EL (cell line): ENCODE results near the gene CDC25C.
"Not testable (repeated sequence)": the region's sequence is repeated elsewhere in the genome, so short reads cannot be mapped to it uniquely, and the experiment has no call there.

Experiments used
- DNase-seq: peaks from one replicate; pipeline ENCODE4 v3.0.0-alpha.2; 2016

CDC25C gene

DNA sequence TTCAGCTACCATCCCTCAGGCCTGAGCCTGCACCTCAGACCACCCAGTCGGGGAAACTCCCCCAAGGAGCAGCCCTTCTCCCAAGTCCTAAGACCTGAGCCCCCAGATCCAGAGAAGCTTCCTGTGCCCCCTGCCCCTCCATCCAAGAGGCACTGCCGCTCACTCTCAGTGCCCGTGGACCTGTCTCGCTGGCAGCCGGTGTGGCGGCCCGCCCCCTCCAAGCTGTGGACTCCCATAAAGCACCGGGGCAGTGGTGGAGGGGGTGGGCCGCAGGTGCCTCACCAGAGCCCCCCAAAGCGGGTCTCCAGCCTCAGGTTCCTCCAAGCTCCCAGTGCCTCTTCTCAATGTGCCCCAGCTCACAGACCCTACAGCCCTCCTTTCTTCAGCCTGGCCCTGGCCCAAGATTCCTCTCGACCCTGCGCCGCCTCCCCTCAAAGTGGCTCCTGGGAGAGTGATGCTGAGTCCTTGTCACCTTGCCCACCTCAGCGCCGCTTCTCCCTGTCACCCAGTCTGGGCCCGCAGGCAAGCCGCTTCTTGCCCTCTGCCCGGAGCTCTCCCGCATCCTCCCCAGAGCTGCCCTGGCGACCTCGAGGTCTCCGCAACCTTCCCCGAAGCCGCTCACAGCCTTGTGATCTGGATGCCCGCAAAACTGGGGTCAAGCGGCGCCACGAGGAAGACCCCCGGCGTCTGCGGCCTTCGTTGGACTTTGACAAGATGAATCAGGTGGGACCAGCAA, 13.5 kb upstream of the CDC25C start:
- no peak for DNase-seq

DNA sequence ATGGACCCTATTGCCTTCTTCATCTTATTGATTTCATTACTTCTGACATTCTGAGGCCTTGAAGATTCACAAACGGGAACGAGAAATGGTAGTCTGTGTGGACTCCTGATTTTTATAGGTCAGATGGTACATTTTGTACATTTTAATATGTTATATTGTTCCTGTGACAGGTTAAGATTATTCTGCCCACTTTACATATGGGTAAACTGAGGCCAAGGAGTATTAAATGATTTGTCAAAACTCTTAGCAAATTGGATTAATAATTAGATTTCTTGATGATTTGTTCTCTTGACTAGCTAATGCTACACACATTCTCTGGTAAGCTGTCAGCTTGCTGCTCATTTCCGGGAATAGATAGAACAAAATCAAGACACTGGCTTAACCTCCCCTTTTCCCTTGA, 8.4 kb upstream of the CDC25C start:
- DNase-seq = no peak

DNA sequence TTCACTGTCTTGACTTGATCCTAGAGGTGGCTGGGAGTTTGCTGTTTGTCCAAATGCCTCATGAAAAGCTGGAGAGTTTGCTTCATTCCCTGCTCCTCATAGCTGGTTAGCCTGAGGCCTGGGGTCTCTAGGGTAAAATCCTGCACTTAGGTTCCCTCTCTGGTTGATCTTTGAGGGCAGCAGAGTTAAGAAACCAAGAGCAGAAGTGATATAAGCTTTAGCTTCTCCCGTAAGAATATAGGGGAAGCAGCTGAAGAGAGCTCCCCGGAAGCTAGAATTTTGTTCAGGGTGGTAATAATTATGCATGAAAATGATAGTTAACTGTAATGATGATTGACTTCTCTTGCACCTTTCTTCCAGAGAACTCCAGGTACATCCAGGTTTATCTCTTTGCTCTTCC, 7.9 kb upstream of the CDC25C start:
- DNase-seq = no peak

DNA sequence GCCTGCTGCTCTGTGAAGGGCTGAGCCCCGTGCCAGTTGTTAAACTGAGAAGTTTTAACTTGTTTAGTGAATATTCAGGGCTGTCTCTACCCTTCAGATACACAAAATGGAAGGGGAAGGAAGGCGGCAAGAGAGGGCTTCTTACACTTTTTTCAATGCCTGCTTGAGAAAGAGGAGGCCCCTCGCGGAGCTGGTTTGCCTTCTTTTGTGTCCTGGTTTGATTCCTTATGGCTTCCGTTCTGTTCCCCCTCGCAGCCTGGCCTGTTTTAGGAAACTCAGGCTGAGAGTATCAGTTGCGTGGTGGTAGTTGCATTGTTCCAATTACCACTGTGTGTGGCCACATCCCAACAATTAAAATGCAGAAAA, 7.5 kb upstream of the CDC25C start:
- no peak for DNase-seq

DNA sequence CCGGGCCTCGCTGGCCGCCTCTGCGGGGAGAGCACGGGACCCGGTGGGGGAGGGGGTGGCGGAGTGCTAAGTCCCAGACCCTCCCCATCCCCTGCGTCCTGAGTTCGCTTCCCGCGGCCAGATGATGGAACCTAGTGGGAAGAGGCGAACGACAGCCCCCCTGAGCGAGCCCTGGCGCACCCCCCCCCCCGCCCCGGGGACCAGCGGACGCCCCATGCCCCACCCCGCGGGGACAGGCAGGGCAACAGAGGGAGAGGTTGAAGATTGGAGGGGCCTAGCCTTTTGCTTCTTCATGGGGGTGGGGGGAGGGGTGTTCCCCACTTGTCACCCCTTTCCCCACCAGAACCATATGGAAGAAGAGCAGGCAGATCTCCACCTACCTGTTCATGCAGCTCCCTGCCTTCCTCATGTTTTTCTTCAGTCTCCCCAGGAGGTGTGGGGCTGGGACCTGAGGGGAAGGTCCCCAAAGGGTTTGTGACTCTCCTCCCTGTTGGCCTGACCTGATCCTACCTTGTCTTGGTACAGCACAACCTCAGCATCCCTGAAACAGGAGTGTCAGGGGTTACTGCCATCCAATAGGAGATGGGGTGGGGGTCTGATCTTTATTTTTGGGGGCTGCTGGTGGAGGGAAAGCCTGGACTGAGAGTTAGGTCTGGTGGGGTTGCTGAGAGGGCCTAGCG, 6.9 kb upstream of the CDC25C start:
- no peak for DNase-seq

DNA sequence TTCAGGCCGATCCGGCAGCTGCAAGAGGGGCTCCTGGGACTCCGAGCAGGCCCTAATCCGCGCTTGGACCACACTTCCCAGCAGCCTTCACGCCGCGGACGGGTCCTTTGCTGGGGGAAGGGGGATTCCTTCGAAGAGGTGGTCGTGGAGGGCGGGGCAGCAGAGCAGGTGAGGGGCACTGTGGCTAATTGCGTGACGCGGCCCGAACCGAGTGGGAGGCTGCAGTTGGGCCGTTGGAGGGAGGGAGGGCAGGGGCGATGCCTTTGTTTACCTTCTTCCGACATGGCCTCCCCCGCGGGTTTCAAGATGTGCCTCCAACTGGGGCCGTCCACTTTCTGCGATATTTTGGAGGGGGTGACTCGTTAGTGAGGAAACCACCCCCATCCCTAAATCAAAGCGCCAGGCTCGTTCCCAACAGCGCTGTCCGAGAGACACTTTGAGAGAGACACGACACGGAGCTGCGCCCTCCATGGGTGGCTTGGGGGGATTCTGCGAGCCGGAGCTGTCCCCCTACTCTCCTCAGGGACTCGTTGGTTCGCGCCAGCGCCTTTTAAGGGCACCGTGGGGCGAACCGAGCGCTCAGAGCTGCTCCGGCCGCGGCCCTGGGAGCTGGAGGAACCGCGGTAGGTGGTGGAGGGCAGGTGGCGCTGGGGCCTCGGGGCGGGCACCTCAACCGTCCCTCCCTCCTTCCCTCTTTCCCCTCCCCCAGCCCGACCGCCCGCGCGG, 6.2 kb upstream of the CDC25C start, which contains the start of gene FAM53C:
TSS of gene FAM53C (plus strand) at position 582 of the 726 bp plus-strand sequence. CDS start 3,070 bp downstream, outside the sequence.
- DNase-seq = peak; percentile 93

DNA sequence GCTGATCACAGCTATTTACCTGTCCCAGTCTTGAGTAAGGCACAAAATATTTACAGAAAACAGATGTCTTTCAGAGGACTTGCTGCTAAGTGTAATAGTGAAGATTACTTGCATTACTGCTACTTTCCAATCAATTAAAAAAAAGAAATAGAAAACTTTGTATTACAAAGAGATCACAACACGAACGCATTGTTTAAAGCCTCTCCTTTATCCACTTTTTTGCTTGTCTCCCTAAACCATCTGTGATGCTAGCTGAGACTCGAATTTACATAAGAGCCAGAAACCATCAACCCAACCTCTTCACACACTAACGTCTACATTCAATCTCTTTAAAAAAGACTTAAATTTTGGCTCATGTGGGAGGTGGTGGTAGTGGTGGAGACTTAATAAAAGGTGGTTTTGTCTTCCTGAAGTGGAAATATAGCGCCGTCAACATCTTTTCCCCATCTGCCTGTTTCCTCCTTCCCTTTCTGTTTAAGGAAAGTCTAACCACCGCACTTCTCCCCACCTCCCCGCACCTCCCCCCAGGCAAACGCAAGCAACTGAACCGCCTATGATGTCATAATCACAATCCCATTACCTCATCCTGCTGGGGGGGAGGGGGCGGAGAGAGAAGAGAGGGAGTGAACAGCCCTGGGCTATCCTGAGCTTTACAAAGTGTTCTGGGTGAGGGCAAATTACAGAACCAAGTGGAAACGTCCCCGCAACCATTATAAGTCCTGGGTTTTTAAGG, 5.5 kb upstream of the CDC25C start:
- peak; percentile 83 for DNase-seq

DNA sequence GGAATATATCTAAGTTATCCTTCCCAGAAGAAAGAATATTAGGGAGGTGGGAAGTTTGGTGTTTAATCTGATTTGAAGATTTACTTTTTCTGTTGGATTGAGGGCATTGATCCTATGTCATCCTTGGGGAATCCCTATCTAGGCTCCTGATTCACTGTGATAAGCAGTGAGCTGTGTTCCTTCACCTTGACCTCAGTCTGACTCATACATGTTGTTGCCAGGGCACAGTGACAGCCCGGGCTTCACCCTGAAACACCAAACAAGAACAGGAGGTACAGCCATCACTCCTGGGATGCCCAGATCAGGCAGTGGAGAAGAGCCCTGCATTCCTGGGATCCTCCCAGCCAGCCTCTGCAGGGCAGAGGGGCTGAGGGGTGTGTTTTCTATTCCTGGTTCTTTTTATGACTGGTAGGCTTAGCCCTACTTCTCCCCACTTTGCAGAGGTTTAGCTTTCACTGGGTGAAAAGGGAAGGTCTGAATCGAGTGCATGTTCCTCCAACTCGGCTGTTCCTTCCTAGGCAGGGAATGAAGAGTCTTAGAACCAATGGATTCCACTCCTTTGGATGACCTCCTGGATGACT, 3.4 kb upstream of the CDC25C start:
- DNase-seq = peak; percentile 38

DNA sequence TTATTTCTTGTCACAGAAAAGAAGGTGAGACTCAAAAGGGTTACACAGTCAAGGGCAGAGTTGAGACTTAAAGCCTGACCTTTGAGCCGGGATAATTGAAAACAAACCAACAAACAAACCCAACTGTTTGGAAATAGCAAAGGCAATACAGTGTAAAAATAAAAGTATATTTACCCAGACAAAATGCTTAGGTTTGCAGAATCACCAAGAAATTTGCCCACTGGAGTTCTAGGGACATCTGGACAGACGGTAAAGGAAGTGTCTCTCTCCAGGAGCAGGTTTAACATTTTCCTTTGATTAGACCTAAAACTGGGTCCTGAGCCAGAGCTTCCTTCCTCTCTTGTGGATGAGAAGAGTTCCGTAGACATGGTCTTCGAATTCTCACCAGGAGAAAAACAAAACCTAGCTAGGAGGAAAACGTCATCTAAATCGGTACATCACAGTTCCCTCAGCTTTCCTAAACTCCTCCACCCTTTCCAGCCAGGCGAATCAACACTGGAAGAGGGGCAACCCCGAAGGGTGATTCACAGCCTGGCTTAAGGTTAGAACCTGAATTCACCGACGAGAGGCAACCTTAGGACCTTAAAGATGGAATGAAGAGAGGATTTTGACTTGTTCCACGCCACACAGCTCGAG, 673 bp downstream of the CDC25C start:
- peak; percentile 34 for DNase-seq

DNA sequence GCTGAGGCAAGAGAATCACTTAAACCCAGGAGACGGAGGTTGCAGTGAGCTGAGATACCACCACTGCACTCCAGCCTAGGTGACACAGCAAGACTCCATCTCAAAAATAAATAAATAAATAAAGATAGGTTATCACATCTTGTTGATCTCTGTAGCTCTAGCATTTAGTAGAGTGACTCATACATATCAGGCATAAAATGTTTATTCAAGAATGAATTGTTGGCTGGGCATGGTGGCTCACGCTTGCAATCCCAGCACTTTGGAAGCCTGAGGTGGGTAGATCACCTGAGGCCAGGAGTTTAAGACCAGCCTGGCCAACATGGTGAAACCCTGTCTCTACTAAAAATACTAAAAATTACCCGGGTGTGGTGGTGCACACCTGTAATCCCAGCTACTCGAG, 13.4 kb downstream of the CDC25C start:
- not testable (repeated sequence) for DNase-seq

DNA sequence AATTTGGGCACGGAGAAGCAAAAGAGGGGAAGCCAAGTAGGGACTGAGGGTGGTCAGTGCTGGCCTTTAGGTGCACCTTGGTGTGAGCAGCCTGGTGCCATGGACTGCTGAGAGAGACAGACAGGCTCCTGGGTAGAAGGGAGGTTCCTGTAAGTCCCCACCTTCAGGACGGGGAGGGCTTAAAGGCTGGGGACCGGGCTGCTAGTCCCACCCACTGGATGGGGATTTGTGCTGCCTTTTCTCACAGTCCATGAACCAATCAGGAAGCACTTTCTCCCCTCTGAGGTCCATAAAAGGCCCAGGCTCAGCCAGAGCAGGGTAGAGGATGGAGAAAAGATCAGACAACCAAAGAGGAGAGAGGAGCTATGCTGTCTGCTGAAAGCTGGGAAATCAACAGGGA, 15.2 kb downstream of the CDC25C start:
- DNase-seq = no peak

DNA sequence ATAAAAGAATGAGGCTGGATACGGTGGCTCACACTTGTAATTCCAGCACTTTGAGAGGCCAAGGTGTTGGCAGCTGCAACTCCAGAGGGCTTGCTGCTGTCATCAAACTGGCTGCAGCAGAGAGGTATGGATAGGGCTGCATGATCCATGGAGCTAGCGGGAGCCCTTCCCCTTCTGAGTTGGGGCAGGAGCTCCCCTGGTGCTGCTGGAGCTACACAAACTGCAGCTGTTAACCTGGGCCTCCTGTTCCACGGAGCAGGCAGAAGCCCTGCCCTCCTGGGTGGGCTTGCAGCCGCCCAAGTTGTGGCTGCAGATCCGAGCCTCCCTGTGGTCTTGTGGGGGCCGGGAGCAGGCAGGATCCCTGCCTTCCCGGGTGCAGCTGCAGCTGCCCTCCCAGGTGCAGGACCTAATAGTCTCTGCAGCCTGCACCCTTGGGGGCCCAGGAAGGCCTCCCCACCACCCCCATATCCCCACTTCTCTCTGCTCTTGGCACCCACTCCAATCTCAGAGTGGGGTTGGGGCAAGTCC, 15.8 kb downstream of the CDC25C start:
- no peak for DNase-seq

DNA sequence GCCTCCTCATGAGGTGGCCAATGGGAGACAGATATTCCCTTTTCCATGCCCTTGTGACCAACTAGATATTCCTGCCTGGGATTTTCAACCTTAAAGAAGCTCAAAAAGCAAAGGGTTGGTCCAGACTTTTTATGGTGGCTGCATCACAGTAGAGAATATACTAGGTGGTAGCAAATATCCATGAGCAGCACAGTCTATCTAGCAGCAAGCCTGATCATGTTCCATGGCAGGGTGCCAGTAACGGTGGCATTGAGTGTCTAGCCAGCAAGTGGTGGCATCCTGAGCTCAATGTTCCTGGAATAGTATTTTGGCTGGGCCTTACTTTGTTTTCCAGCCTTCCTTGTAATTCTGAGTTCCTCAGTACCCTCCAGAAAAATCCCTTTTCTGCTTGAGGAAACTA, 25.8 kb downstream of the CDC25C start:
- no peak for DNase-seq

DNA sequence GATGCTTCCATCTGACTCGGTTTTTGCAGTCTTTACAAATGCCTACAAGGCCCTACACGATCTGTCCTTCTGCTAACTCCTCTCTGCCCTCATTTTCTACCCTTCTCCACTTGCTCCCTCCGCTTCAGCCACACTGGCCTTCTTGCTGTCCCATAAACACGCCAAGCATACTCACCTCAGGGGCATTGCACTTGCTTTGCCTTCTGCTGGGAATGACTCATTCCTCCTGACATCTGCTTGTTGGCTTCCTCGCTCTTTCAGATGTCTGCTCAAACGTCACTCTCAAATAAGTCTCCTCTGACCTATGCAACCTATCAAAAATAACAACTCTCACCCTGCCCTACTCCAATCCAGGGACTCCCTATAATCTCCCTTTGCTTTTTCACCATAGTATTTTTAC, 28.2 kb downstream of the CDC25C start:
- peak; percentile 56 for DNase-seq

DNA sequence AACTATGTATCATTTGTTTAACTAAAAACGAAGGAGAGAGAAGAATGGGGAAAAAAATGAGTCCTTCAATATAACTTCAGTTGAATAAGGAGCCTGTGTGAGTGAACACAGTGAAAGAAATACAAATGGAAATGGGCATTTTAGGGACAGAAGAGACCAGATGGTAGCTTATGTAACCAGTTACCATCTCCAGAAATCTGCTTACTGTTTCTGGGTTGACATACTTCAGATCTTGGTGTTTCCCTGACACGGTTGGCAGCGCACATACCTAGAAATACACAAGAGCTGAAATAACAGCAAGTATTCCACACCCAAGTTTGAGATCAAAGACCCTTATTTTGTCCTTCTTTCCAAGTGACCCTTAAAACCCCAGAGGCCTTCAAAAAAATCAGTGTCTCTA, 42.3 kb downstream of the CDC25C start:
- DNase-seq = no peak

DNA sequence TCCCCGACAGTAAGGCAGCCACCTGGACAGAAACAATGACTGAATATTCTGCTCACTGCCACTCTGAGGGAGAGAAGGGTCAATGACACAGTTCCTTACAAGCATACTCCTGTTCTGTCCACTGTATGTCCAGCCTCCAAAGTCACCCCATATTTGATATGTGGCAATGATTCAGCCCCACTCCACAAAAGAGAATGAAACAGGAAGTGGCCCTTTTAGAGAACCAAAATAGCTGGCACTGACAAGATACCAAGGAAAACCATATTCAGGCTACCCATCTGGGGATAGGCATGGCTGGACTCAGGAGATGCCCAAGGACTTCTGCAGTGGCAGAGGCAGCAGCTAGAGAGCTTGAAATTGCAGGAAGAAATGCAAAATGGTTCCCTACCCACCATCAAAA, 44.4 kb downstream of the CDC25C start:
- DNase-seq = no peak

DNA sequence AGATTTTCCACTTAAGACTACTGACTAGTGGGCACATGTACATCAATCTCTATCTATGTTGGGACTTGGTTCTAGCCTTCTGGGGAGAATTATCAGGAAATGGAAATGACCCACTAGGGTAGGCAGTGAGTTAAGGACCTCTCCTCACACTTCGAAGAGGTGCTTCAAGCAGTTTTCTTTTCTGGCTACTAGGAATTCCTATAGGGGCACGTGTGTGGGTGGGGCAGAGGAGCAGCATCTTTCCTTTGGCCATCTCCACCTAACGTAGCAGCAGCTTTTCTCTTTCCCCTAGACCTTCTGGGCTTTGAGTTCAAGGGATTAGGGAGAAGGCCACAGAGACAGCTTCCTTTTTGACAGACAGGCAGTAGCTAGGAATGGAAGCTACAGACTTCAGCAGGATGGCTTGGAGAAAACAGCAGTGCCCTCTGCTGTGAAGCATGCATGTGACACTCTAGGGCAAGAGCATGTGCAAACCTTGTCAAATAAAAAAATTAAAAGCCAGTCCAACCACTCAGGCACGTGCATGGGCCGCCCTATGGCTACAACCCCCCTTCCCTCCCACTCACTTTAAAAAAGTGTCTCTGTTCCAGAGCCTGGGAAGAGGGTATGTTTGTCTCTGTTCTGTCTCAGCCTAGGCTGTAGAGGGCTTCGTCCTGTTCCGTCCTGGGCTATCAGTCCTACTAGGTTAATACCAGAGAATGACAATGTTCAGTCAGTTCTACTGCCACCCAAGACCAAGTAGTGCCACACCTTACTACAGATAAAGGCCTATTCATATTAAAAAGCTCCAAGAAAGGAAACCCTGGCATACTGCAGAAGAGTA, 48.5 kb downstream of the CDC25C start:
- DNase-seq = peak; percentile 42

DNA sequence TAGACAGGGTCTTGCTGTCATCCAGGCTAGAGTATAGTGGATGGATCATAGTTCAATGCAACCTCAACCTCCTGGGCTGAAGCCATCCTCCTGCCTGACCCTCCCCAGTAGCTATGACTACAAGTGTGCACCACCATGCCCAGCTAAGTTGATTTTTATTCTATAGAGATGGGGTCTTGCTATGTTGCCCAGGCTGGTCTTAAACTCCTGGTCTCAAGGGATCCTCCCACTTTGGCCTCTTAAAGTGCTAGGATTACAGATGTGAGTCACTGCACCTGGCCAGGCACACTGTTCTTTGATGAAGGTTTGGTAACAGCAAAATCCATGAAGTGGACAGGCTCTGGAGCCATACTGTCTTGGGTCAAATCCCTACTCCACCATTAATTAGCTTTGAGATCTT, 50.7 kb downstream of the CDC25C start:
- no peak for DNase-seq

DNA sequence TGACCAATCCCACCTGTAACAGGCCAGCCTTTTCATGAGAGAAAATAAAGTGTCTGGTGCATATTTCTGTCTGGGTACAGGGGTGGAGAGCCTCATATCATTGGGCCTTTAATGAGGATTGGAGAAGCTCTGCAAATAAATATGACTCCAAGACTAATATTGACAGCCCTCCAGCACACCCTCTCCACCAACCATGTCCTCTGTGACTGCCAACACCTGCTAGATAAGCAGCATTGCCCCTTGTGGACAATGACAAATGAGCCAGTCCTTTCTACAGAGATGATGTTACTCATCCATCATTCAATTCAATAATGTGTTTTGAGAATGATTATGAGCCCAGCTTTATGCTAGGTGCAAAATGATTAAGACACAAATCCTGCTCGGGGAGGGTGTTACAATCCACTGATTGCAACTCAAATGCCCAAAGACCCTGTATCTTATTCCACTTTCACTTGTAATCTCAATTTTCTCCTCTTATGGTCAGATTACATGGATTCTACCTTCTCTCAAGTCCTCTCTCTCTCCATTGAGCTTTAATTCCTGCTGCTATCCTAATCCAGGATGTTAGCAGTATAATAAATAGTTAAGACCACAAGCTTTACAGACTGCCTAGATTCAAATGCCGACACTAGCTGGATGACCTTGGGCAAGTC, 55.1 kb downstream of the CDC25C start:
- DNase-seq = no peak

DNA sequence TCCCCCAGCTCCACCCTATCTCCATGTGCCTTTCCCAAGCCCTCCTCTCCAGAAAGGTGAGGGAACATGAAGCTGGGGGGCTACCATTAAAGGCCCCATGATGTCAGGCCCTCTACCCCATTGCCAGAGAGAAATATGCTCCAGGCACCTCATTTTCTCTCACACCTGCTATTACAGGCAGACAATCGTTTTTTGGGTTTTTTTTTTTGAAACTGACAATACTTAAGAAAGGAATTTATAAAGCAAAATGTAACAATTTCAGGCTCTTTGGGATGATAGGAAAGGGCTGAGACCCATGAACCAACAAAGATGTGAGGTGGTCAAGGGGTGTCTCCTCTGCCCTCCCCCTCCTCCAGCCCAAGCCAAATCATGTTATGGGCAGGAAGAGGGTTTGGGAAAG, 55.7 kb downstream of the CDC25C start:
- no peak for DNase-seq

DNA sequence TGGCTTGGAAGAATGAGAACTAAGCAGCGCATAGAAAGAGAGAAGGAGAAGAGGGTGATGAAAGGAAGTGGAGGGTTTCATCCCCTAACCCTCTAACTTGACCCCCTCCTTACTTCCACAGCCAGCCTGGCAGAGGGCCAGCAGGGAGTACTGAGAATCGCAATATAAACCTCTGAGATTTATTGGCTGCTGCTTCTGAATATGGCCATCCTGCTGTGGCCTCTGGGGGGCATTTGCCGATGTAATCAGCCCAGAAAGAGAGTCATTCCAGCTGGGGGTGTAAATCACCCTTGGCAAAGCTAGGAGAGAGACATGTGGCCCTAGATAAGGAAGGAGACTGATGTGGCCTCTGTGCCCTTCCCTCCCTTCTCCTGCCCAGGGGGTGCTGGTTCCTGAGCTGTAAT, 56.2 kb downstream of the CDC25C start:
- peak; percentile 10 for DNase-seq
